Measurements from ENCODE around the gene GLS.

GLS gene

DNA sequence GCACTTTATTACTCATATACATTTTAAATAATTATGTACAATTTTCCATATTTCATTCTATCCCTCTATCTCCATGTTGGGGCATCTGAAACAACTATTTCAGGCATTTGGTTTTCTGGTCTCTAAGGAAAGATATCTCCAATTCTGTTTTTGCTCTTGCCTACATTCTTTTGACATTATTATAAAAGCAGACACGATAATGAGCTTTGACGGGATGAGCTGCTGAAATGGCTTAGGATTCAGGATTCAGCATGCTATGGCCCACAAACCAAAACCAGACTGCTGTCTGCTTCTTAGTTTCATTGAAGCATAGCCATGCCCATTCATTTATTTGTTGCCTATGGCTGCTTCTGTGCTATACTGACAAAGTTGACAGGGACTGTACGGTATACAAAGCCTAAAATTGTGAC, 42.7 kb upstream of the GLS start:
- TF ChIP-seq, protein P1, sequence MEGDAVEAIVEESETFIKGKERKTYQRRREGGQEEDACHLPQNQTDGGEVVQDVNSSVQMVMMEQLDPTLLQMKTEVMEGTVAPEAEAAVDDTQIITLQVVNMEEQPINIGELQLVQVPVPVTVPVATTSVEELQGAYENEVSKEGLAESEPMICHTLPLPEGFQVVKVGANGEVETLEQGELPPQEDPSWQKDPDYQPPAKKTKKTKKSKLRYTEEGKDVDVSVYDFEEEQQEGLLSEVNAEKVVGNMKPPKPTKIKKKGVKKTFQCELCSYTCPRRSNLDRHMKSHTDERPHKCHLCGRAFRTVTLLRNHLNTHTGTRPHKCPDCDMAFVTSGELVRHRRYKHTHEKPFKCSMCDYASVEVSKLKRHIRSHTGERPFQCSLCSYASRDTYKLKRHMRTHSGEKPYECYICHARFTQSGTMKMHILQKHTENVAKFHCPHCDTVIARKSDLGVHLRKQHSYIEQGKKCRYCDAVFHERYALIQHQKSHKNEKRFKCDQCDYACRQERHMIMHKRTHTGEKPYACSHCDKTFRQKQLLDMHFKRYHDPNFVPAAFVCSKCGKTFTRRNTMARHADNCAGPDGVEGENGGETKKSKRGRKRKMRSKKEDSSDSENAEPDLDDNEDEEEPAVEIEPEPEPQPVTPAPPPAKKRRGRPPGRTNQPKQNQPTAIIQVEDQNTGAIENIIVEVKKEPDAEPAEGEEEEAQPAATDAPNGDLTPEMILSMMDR (IDR thresholded peaks at IDR 0.05) = no peak
- Mint-ChIP-seq H3K27me3 (ENCODE audit: low read depth, poor library complexity) (peaks cover 4% of the 10 kb centered on the region), H3K4me1 (peaks cover 10% of the 10 kb centered on the region), H3K9me3 (no peaks in the 10 kb centered on the region), H3K27ac (no peak overlapping the region), H3K4me3 (no peak overlapping the region), H3K36me3 (ENCODE audit: low read depth) (no peaks in the 10 kb centered on the region)
- DNase-seq = no peak

DNA sequence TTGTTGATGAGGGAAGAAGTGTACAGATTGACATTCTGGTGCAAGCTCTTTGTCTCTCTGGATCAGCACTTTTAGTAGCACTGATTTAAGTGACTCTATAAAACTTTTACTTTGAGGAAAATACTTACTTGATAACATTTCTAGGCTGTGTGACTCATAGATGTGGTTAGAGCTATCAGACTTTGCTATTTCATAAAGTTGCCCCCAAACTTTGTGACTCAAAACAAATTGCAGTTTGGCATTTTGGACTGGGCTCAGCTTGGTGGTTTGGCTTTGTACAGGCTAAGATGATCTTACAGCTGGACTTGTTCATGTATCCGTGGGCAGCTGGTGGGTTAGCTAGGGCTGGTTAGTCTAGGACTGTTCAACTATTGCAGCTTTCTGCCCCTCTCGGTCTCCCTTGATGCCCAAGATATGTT, 42.1 kb upstream of the GLS start:
- no peaks in the 10 kb centered on the region for H3K36me3 Mint-ChIP-seq (ENCODE audit: low read depth)
- H3K27ac Mint-ChIP-seq = no peak overlapping the region
- H3K4me3 Mint-ChIP-seq = no peak overlapping the region
- peaks cover 4% of the 10 kb centered on the region for H3K27me3 Mint-ChIP-seq (ENCODE audit: low read depth, poor library complexity)
- peaks cover 10% of the 10 kb centered on the region for H3K4me1 Mint-ChIP-seq
- TF ChIP-seq, protein P1 (IDR thresholded peaks at IDR 0.05) = no peak
- no peaks in the 10 kb centered on the region for H3K9me3 Mint-ChIP-seq
- DNase-seq = no peak

DNA sequence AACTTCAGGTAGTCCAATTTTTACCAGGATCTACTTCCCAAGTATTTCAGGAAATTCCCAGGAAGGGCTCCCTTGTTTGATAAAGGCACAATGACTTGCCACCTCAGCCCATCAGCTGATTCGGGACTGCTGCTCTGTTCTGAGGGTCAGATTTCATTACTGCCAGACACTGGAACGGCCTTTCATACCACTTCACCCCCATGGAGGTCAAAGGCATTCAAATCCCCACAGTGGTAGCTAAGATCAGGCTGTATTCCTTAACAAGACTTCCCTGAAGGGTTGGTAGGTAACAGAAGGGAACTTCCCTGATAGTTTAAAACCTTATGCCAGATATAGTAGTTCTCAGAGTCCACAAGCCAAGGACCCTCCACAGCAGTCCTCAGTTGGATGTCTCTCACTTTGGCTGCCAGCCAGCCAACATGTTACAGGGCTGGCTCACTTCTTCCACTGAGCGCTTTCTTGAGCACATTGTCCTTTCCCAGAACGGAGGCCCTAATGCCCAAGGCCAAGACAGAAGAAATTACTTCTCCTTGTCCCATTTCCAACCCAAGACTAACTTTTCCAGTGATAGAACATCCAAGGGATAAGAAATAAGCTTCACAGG, 40.0 kb upstream of the GLS start:
- TF ChIP-seq, protein P1 (IDR thresholded peaks at IDR 0.05) = no peak
- H3K9me3 Mint-ChIP-seq = no peaks in the 10 kb centered on the region
- DNase-seq = no peak
- H3K36me3 Mint-ChIP-seq (ENCODE audit: low read depth) = no peaks in the 10 kb centered on the region
- no peak overlapping the region for H3K27ac Mint-ChIP-seq
- H3K4me1 Mint-ChIP-seq = peaks cover 10% of the 10 kb centered on the region
- H3K4me3 Mint-ChIP-seq = no peak overlapping the region
- peaks cover 4% of the 10 kb centered on the region for H3K27me3 Mint-ChIP-seq (ENCODE audit: low read depth, poor library complexity)

DNA sequence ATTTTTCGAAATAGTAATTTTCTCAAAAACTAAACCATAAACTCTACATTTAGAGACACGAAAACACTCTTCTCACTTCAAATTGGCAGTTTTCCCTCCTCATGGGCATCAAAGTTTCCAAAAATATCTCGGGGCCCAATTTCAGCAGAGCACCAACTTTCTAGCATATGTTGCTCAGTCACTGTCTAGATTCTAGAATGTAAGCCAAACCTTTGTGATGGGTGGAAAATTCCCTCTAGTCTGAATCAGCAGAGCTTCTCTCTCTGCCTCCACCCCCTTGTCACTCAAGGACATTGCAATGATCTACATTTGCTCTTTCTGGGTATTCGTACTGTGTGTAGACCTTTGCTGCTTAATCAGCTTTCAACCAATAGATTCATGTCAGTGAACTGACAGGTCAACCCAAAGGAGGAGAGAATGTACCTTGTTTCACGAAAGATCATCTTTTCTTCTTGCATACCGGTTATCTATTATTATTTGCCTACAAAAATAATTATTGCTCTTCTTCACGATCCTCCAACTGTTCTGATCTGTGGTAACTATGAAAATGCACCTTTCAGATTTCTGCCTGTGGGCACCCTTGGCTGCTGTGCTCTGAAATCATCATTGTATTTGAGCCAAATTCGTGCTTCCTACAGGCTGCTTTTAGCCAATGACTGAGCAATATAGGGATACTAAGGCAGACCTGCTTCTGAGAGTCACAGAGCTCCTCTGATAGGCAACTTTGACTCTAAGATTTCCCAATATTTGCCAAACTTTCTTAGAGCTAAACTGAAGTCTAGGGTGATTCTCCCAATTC, 38.7 kb upstream of the GLS start:
- TF ChIP-seq, protein P1 (IDR thresholded peaks at IDR 0.05) = no peak
- no peak overlapping the region for H3K4me3 Mint-ChIP-seq
- H3K9me3 Mint-ChIP-seq = no peaks in the 10 kb centered on the region
- H3K36me3 Mint-ChIP-seq (ENCODE audit: low read depth) = no peaks in the 10 kb centered on the region
- no peak for DNase-seq
- peaks cover 4% of the 10 kb centered on the region for H3K27me3 Mint-ChIP-seq (ENCODE audit: low read depth, poor library complexity)
- no peak overlapping the region for H3K27ac Mint-ChIP-seq
- H3K4me1 Mint-ChIP-seq = peaks cover 10% of the 10 kb centered on the region

DNA sequence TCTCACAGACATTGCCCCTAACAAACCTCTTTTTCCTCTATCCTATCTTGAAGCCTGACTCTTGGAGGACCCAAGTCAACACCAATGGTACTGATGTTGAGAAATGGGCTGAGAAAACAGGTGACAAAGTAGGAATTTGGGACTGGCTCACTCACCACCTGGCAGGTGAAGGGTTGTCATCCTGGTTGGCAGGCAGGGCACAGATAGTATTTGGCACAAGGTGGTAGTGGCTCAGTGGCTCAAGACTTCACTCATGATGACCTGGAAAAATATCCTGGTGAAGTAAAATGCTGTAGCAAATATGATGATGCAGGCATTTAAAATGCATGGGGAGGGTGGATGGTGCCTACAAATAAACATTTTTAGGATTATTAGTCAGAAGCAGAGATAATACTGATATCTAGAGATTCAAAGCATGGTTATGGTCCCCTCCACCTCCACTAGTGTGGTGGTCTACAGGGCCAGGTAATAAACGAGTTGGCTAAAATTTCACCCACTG, 38.0 kb upstream of the GLS start:
- H3K9me3 Mint-ChIP-seq = no peaks in the 10 kb centered on the region
- peaks cover 10% of the 10 kb centered on the region for H3K4me1 Mint-ChIP-seq
- H3K27me3 Mint-ChIP-seq (ENCODE audit: low read depth, poor library complexity) = peaks cover 4% of the 10 kb centered on the region
- no peaks in the 10 kb centered on the region for H3K36me3 Mint-ChIP-seq (ENCODE audit: low read depth)
- DNase-seq = no peak
- TF ChIP-seq, protein P1 (IDR thresholded peaks at IDR 0.05) = no peak
- no peak overlapping the region for H3K4me3 Mint-ChIP-seq
- no peak overlapping the region for H3K27ac Mint-ChIP-seq

All from nephron progenitor cell (in vitro differentiated cells).